Fibroblast of upper back skin (primary cell): Measurements from ENCODE around the gene BMP3.

ENCODE experiments used
- DNase-seq: peaks from one replicate; pipeline ENCODE4 v3.0.0-alpha.2; 2013

Gene BMP3

GRCh38 chr4:81042578-81043365 lies 12.3 kb downstream of the BMP3 start:
- DNase-seq: no peak

DNA sequence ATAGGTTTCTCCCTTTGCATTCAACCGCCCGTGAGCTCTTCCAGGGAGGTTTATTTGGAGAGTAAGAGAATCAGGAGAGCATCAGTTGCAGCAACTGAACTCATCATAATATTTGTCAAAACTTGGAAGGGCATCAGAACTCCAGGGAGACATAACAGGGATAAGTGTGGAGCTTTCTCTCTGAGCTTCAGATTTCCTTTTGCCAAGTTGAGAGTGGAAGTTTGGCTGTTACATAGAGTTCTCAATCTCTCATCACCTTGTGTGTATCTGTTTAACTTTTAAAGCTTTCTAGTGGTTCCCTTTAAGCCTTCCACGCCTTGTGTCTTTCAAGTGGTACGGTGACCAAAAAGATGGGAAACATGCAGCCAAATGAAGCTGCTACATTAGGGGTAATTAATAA lies 18.8 kb downstream of the BMP3 start:
- no peak for DNase-seq

DNA sequence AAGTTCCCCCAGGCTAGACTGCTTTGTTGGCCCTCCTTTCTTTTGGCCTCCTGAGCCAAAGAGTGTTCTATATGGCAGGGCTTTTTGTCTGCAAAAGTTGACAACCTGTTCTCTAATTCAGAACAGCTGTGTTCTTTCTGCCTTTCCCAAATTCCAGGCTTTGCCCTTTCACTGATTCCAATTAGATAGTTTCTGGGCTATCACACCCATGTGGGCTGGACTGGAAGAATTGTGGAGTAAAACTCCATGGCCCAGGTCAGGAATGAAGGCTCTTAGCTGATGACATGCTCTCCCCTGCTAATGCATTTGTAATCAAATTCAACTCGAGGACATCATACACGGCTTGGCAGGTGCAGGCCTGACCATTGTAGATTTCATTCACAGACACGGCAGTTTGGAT lies 19.4 kb downstream of the BMP3 start:
- DNase-seq: no peak

GRCh38 chr4:81052119-81053068 lies 21.9 kb downstream of the BMP3 start:
- DNase-seq: peak; percentile 79

GRCh38 chr4:81058621-81059020 lies 28.1 kb downstream of the BMP3 start:
- no peak for DNase-seq

DNA sequence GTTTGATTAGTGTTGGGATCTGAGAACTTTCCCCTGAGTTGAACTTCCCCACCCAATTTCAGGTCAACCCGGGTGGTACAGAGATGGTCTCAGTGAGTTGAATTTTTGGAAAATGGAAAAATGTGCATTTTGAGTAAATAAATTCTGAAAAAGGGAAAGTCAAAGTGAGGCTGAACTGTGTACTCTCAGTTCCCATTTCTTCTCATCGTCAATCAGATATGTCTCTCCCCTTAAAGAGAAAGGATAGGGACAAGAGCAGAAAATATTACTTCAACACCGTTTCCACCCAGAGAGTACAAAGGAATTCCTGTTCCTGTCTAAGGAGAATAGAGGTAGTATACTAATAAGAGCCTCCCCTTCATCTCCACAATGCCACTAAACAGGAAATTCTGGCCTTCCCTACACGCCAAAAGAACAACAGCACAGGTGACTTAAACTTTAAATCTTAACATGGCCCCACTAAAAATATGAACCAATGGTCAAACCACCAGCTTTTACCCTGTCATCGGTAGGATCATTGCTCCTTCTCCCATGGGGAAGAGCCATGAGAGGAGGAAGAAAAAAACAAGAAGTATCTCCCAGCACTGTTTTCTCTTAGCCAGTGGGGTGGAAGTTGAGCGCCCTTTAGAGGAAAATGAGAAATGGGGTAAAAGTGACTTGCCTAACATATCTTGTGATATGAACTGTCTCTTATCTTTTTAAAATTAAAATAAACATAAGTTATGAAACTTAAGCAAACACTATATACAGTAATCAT lies 30.3 kb downstream of the BMP3 start:
- no peak for DNase-seq

DNA sequence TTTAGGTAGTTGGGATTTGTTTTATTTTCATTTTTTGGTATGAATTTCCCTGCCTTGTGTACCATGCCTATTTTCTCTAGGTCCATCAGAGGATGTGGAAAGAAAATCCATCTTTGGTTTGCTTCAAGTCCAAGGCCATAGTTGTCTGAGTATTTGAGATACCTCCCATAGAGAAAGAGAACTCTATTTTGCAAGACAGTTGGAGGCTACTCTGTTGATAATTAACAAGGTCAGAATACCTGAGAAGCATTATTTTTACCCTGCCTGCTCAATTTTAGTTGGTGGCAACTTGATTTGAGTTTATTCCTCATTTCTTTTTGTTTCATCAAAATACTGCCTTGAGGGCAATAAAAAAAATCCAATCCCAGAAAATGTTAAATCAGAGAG lies 30.8 kb downstream of the BMP3 start:
- no peak for DNase-seq

DNA sequence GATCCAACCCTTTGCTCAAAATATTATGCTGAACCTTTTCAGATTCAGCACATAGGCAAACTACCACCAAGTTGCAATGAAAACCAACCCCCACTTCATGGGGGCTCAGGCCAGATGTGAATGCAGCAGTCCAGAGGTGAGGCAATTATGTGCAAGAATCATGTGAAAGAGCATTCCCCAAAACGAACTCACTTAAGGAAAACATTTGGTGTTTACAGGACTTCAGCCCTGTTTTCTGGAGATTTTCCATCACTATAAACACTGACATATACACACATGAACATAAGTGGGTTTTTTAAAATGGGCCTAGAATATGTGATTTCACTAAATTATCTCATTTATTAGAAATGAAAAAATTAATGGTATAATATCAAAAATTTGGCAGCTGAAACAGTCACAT lies 31.5 kb downstream of the BMP3 start:
- DNase-seq: no peak

DNA sequence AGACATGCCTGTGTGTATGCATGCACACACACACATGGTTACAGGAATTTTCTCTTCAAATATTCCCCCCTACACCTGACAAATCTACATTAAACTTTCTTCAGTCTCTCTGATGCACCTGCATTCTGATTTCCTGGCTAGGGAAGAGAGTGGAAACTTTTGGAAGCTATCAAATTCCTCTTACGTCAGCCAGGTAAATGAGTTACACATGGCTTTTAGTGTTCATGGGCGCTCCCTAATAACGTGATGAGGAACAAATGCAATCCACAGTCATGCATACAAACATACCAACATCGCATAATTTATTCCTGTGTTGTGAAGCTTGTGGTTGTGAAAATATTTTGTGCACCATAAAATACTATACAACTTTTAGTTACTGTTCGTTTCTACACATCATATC lies 34.9 kb downstream of the BMP3 start:
- DNase-seq: no peak

- DNase-seq: peak; percentile 84
Measured at GRCh38 chr4:81069706-81070331, 39.3 kb downstream of the BMP3 start.

GRCh38 chr4:81071013-81071412 lies 40.5 kb downstream of the BMP3 start:
- no peak for DNase-seq

GRCh38 chr4:81081156-81081555 lies 50.6 kb downstream of the BMP3 start:
- no peak for DNase-seq

GRCh38 chr4:81084029-81084428 lies 53.5 kb downstream of the BMP3 start:
- peak; percentile 48 for DNase-seq

GRCh38 chr4:81084634-81085033 lies 54.1 kb downstream of the BMP3 start:
- peak; percentile 3 for DNase-seq

DNA sequence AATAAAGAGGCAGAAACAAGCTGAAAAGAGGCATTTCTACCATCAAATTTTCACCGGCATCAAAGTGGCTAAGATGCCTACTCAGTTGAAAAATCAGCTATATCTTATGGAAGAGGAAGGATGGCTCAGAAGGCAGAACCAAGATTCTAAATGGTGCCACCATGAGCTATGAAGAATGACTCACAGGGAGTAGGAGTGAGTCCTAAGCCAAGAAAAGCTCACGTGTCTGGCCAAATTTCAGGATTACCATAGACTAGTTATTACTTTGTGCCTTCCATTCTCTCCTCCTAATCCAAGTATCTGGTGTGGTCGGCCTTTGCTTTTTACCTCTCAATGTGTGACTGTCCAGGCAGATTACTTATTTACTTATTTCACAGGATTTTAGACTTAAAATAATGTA lies 54.8 kb downstream of the BMP3 start:
- no peak for DNase-seq

- DNase-seq: no peak
Measured at GRCh38 chr4:81085979-81086378, 55.5 kb downstream of the BMP3 start.

GRCh38 chr4:81093720-81094401 lies 63.4 kb downstream of the BMP3 start:
- DNase-seq: no peak

GRCh38 chr4:81095389-81095788 lies 64.9 kb downstream of the BMP3 start:
- no peak for DNase-seq

DNA sequence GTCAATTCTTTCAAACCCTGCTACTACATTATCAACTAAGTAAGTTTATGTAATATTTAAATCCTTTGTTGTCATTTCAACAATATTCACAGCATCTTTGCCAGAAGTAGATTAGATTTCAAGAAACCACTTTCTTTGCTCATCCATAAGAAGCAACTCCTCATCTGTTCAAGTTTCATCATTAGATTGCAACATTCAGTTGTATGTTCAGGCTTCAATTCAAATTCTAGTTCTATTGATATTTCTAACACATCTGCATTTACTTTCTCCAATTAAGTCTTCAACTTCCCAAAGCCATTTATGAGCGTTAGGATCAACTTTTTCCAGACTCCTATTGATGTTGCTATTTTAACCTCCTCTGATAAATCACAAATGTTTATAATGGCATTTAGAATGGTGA lies 66.1 kb downstream of the BMP3 start:
- no peak for DNase-seq

GRCh38 chr4:81102107-81102506 lies 71.6 kb downstream of the BMP3 start:
- no peak for DNase-seq

- no peak for DNase-seq
Measured at GRCh38 chr4:81106150-81106549, 75.6 kb downstream of the BMP3 start.
